GM18873 (cell line): ENCODE results near the gene PGM2.

Experiments
- ATAC-seq: cut with Tn5 transposase; IDR thresholded peaks from one replicate; pipeline ENCODE4 v1.9.1; 2021; ENCODE audit warnings: mild to moderate bottlenecking, moderate library complexity, moderate number of reproducible peaks; ENCODE audit not compliant: unreplicated experiment, low FRiP score

The PGM2 gene

DNA sequence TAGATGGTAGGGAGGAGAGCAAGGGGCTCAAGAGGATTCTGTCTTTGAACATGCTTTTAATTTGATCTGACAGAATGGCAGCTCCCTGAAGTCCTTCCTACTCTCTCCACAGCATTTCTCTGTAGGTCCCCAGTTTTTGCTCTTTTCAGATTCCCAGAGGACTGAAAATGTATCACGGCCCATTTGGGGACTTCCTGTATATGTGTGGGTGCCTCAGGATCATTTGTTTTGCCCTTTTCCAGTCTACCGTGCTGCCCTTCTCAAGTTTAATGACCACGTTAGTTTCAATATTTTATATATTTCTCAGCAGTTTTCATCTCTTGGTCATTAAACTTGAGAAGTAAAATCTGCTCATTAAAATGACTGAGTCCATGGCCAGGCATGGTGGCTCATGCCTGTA, 66.7 kb downstream of the PGM2 start:
- ATAC-seq, result no peak

DNA sequence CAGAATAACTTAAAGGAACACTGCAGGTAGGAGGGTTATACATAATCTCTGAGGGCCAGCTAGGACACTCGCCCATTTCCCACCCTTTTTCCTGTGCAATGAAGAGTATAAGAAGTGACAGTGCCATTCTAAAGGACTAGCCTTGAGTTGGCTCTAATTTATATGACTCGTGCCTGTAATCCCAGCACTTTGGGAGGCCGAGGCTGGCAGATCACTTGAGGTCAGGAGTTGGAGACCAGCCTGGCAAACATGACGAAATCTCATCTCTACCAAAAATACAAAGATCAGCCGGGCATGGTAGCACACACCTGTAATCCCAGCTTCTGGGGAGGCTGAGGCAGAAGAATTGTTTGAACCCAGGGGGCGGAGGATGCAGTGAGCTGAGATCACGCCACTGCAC, 68.8 kb downstream of the PGM2 start:
- ATAC-seq, result no peak

DNA sequence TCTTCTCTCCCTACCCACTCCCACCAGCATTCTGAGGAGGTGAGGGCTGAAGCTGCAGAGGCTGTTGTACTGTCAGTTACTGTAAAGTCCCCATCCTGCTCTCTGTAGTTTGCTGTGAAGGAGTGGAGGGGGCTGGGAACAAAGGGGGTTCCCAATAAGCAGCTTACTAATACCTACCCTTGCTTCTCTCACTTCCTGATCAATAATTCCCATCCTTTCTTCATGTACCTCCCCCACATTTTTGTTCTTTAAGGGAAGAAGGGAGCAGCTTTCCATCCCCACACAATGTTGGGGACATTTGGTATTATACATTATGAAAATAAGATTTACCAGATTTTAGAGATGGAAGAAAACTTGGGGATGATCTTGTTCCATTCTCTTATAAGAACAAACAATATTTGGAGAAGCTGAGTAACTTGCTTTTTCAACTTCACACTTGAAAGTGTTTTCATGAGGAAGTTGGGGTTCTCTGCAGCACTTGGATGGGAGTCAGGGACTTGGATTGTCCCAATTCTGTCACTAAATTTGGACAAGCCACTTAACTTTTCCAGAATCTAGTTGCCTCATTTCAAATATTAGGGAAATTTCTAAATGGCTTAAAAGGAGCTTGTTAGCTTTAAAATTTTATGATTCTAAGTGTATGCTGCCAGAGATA, 69.8 kb downstream of the PGM2 start:
- no peak for ATAC-seq

DNA sequence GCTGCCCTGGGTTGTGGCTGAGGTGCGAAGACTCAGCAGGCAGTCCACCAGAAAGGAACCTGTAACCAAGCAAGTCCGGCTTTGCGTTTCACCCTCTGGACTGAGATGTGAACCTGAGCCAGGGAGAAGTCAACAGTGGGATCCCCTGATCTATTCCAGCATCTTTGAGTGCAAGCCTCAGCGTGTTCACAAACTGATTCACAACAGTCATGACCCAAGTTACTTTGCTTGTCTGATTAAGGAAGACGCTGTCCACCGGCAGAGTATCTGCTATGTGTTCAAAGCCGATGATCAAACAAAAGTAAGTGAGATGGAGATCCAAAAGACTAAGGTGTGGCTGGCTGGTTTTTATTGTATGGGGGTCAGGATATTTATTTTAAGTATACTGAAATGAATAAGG, 75.7 kb downstream of the PGM2 start:
- no peak for ATAC-seq

DNA sequence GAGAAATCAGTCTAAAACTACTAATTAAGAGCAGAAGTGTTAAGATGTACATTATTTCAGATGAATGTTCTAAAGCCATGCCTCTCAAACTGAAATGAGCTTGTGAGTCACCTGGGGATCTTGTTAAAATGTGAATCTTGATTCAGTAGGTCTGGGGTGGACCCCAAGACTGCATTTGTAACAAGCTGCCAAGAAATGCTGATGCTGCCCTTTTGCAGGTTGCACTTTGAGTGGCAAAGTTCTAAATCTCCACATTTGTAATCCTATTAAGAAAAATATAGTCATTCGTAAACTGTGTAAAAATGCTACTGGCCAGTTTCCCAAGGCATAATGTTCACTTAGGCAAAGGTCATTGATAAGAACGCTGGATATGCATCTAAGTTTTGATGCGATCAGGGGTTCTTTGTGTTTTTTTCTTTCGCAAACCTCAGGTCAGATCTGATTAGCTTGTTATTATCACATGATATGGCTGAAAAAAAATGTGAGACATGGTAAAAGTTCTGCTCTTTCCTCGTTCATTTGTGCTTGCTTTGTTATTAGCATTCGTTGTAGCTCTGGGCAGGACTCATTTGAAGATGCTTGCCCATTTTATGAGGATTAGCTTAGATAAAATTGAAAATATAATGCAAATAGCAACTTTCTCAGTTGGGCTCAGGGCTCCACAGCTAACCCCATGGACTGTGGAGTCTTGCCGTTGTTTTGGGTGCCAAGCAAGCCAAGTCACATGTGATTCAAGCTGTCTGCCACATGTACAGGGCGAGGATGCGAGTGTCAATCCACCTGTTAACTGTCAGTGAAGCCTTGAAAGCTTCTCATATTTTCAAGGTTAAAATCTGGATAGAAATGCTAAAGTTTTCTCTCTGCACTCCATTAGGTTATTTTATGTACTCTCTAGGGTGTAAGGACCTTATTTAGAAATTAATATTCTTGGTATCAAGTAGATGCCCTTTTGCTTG, 76.5 kb downstream of the PGM2 start:
- no peak for ATAC-seq

DNA sequence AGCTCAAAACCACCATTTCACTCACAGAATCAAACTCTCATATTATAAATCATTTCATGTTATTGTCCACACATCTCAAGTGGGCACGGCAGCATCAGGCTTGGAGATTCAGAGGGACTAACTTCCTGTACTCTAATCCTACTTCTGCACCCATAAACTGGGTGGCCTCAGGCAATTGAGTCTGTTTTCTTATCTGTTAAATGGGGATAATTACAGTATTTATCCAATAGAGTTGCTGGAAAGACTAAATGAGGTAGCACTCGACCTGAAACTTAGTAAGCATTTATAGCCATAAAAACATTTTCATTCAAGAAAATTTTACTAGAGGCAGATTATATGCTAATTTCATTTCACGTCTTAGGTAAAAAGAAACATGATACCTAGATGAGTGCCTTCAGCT, 77.4 kb downstream of the PGM2 start:
- ATAC-seq, result no peak

DNA sequence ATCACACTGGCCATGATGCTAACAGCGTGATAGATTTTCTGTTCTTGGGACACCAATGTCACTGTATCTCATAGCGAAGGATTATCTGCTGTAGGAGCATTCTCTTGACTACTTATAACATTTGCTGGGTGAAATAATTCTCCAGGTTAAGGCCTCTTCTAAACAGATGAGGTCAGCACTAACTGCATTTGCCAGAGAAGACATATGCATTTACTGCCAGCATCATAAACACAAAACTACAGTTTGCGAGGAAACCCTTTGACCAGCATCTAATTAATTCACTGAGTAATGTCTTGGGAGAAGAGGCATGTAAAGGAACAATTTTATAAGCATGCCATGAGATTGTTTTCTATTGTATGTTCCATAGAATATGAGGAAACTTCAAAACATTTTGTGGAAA, 78.3 kb downstream of the PGM2 start:
- ATAC-seq, result no peak

DNA sequence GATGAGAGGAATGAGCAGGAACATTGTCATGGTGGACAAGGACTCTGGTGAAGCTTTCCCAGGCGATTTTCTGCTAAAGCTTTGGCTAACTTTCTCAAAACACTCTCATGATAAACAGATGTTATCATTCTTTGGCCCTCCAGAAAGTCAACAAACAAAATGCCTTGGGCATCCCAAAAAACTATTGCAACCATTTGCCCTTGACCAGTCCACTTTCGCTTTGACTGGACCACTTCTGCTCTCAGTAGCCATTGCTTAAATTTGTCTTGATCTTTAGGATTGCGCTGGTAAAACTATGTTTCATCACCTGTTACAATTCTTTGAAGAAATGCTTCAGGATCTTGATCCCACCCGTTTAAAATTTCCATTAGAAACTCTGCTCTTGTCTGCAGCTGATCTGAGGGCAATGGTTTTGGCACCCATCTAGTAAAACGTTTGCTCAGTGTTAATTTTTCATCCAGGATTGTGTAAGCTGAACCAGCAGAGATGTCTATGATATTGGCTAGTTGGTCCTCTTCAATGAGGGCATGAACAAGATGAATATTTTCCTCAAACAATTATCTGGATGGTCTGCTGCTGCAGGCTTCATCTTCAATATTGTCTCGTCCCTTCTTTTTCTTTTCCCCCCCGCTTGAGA, 79.2 kb downstream of the PGM2 start:
- ATAC-seq, result no peak

DNA sequence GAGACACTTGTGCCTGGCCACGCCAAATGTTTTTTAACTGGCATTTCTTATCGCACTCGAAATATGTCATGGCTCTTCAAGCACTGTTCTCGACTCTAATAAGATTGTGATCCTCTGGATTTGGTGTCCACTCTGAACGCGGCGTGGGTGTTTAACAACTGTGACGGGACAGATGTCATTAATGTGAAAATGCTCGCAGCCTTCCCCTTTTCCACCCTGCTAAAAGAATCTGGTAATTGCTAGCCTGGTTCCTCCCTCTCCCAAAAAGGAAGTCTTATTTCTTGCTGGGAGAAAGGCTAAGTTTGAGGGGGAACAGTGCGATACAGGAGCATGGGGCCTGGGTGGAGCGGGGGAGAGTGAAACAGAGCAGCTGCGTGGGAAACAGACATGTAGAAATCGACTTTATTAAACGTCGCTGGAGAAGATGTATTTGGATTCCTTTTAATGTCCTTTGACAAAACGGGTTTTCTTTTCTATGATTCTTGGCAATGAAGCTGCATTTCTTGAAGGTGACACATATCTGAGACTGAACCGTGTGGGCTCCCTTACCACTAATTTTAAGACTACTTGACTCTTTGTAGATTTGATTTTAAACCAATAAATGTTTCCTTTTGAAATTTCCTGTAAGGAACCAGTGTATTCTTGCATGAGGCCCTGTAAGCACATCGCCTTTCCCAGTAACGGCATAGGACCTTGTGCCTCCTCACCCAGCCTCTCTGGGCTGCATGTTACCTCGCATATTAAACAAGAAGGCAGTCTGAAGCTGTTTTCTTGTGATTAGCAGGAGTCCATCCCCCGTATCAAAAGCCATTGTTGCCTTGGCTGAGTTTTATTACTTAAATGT, 82.2 kb downstream of the PGM2 start:
- ATAC-seq, result no peak

DNA sequence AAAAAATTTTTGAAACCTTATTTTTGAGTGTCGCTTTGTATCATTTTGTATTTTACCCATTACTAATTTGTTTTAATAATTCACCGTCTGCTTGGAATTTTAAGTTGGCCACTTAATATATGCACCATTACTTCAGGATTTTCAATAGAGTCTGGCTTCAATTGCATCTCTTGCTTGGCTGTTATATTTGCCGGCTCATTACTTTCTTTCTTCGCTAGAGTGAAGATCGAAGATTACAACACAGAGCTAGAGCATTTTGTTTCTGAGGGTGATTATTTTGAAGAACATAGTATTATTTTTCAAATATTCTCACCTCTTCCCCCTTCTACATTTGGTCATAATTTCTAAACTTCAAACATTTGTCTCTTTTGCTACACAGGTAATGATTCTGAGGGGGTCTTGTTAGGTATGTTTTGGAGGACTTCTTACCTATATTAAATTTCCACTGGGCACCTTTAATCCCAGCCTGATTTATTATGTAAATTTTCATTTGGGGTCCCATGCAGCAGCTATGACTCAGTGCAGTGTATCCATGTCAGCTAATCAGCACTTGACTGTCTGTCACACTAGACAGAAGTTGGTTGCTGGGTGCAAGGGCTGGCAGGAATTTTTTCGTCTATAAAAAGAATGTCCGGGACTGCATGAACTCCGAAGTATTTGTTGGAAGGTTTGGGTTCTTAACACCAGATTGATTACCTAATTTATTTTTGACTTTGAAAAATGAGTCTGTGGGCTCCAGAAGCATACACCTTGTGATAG, 83.0 kb downstream of the PGM2 start:
- no peak for ATAC-seq

DNA sequence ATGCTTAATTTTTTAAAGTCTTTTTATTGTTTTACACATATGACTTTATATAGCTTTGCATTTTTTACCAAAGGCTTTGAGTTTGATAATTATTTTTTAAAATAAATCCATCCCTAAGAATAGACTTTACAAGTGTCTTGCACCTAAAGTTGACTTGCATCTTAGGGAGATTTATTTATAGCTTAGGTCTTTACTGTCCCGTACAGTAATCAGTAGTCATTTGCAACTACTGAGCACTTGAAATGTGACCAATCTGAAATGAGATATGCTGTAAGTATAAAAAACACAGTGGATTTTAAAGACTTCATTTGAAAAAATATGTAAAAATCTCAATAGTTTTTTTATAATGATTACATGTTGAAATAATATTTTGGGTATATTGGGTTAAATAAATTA, 83.6 kb downstream of the PGM2 start:
- ATAC-seq, result no peak
